Retina (tissue), 1 donor: ENCODE data around the gene KCNJ1.

Experiments used
- DNase-seq: peaks from one replicate; pipeline ENCODE4 v3.0.0-alpha.2; 2016

Gene KCNJ1

GRCh38 chr11:128819198-128819597 is 47.9 kb downstream of the KCNJ1 start:
- DNase-seq, result no peak

DNA sequence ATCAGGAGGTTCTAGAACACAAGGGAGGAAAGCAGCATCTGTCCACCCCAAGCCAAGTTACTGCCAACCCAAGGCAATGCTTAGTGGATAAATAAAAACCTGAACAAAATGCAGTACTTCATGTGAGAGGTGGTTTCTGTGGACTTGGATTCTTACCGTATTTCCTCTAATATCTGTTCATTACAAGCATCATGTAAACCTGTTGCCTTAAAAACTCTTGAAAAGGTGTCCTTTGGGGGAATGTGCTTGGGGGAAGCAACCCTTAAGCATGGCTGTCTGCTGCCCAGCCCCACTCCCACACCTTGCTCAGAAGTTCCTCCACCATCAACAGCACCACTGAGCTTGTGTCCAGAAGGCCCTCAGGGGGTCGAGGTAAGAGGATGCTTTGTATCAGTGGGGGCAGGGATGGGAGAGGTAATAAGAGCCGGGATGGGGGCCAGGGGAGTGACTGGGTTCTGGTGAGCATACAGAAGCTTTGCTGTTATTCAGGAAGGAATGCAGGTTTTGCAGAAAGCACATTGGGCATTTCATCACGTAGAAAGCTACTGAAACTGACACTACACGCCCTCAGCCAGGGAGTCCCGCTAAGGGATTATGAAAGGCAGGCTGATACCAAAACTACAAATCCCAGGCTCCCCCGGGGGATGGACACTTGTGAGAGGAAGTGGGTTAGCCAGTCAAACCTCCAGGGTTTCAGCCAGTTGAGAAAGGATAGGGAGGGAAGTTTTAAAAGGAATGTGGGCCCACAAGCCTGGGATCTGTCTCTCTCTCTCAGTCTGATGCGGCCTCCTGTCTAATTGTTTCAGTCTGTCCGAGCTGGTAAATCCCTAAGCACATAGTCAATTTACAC is 52.0 kb downstream of the KCNJ1 start:
- DNase-seq, result peak; percentile 47

GRCh38 chr11:128813729-128814128 is 53.4 kb downstream of the KCNJ1 start:
- no peak for DNase-seq

- no peak for DNase-seq
These were observed 56.1 kb downstream of the KCNJ1 start for GRCh38 chr11:128810784-128811514.

- DNase-seq, result no peak
These were observed 58.0 kb downstream of the KCNJ1 start for GRCh38 chr11:128809128-128809527.

GRCh38 chr11:128807909-128808308 is 59.2 kb downstream of the KCNJ1 start:
- no peak for DNase-seq

DNA sequence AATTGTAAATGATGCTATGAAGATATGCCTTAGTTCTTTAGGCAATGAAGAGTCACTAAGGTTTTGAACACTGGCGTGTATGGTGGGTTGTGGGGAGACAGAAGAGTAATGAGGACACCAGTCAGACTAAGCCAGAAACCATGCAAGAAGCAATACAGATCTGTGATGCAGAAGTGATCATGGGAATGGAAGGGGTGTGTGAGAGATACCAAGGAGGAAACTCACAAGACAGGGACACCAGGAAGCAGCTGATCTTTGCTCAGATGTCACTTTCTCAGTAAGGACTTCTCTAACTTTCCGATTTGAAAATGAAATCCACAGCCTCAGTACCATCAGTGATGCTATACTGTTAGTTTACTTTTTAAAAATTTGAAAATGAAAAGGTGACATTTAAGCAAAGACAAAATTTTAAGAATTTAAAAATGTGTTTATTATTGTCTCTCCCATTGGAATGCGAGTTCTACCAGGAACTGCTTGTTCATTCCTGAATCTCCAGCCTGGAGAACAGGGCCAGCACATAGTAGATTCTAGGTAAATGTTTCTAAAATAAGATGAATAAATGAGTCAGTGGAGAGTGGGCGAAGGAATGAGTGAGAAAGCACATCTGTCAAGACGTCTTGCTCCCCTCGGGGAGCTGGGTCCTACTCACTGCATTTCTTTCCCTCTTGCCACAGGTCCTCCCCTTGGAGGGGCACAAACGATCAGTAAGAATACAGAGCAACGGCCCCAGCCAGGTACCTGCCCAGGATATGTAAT is 60.4 kb downstream of the KCNJ1 start:
- no peak for DNase-seq

GRCh38 chr11:128804481-128804880 is 62.6 kb downstream of the KCNJ1 start:
- DNase-seq, result no peak

DNA sequence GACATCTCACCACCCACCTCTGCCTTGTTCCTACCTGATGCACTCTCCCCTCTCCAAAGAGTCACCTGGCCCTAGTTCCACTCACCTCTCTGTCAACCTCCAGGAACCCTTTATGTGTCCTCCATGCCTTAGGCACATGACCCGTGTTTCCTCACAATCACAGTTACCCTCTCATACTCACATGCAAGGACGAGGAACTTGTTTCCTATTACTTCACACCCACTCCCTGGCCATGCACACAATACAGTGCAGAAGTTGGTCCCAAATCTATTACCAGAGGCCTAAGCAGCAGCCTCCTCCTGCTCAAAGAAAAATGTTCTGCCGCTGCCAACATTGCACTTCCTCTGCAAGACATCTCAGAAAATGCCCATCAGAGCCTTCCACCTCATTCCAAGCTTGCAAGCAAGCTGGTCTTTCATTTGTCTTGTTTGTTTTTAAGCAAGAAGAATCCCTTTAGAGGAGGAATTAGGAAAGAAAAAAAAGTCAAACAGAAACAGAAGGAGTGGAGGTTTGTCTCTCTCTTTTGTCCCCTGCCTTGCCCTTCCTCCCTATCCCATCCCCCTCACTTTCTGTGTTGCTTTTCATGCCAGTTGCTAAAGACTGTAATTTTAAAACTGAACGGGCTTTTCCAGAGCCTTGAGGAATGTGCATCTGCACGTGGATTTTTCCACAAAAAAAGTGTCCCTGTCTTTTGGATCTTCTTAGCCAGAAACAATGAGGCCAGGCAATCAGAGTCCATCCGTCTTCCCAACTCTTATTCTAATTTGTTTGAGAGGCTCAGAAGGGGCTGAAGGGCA is 63.4 kb downstream of the KCNJ1 start:
- no peak for DNase-seq

GRCh38 chr11:128803011-128803410 is 64.1 kb downstream of the KCNJ1 start:
- no peak for DNase-seq

- DNase-seq, result no peak
These were observed 64.6 kb downstream of the KCNJ1 start for GRCh38 chr11:128802358-128802981.

DNA sequence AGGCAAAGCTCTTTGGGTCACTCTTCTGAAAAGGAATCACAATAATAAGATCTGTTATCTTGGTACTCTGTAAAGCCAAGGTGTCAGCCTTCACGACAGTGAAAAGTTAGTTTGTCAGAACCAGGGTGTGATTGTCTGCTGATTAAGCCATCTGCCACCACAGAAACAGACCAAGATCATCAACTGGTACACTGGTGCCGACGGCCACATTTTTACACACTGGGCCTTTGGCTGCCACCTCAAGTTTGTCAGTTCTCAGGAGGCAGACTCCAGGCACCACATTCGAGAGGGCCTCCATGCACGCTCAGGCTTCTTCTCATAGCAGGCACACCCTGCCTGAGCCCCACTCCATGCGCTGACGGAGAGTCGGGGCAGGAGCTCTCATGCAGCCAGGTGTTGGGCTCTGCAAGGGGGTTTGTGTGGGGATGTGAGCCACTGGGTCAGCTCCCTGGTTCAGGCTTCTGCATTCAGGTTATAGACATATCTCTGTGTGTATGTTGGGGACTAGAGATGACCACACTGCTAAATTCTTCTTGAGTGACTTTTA is 66.2 kb downstream of the KCNJ1 start:
- no peak for DNase-seq

- no peak for DNase-seq
These were observed 70.8 kb downstream of the KCNJ1 start for GRCh38 chr11:128796270-128796669.

DNA sequence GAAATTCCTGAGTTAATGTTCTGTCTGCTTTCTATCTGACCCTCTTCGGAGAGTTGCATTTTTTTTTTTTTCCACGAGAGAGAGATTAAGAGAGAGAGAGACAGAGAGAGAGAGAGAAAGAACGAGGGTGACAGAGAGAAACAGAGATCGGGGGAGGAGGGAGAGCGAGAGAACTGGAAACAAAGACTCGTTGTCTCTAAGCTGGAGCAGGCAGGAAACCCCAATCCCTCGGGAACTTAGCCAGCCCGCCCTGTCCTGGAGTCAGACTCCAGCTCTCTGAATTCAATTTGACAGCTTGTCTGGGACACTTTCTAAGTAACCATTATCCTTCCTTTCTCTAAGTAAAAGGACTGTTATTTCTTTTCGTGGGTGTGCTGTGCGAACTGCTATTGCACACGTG is 76.9 kb downstream of the KCNJ1 start:
- peak; percentile 77 for DNase-seq

DNA sequence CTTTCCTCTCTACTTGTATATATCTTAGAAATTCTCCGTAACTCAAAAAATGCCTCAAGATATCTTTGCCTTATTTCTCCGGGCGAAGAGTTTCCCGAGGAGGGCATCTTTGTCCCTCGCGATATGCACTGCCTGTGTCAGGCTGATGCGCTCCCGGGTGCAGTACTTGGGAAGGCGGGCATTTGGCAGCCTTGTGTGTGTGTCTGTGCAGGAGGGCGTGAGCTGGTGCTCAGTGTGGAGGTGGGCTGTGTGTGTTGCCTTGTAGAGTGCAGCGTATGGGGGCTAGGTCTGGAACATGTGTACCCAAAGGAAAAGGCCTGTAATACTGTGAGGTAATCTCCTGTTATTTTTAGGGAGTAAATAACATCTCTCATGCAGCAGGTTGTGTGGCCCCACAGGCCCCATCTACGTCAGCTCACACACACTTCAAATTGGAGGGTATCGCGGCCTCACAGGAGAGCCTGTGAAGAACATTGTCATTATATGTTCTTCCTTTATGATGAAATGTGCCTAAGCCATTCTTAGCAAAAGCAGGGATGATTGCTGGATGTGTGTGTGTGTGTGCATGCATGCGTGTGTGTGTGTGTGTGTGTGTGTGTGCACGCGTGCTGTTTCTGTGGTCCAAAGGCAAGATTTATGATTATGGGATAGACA is 77.5 kb downstream of the KCNJ1 start:
- no peak for DNase-seq
